HL-60 (cell line): ENCODE data around the gene CD99.

Experiments
- POLR2AphosphoS5 ChIP-seq: IDR thresholded peaks from 2 replicates; pipeline ENCODE4 v1.6.1; 2012; ENCODE audit warnings: low read depth
- SPI1 ChIP-seq: IDR thresholded peaks from 2 replicates; pipeline ENCODE4 v1.6.1; 2012; ENCODE audit warnings: low read depth, mild to moderate bottlenecking, borderline replicate concordance
- TF ChIP-seq, protein P1 (sequence below): IDR thresholded peaks from one replicate; pipeline ENCODE4 v1.5.1; 2011; ENCODE audit warnings: low read length, control low read depth, inconsistent platforms; ENCODE audit not compliant: insufficient read depth
- TF ChIP-seq, protein P2 (sequence below): IDR thresholded peaks from 2 replicates; pipeline ENCODE4 v1.6.1; 2012; ENCODE audit warnings: low read depth; ENCODE audit not compliant: insufficient replicate concordance

DNA sequence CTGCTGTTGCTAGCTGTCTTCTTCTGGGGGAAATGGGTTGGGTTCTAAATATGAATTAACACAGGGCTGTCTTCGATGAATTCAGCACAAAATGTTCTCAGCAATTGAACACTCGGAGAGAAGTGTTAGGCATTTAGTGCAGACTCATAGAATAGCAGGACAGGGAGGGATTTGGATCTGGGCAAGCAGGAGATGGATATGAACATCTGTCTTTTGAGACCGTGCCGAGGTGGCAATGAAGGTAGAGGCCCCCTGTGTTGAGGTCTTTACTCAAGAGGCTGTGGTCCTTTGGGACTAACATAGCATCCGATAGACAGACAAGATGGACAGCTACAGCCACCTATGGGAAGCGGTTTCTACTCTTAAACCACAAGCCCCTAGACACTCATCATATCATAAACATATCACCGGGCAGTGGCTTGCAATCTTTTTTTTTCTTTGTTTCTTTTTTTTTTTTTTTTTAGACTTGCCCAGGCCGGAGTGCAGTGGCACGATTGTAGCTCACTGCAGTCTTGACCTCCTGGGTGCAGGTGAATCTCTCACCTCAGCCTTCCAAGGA, 6.7 kb downstream of the CD99 start:
- no peak for TF ChIP-seq POLR2AphosphoS5
- TF ChIP-seq, protein P1, sequence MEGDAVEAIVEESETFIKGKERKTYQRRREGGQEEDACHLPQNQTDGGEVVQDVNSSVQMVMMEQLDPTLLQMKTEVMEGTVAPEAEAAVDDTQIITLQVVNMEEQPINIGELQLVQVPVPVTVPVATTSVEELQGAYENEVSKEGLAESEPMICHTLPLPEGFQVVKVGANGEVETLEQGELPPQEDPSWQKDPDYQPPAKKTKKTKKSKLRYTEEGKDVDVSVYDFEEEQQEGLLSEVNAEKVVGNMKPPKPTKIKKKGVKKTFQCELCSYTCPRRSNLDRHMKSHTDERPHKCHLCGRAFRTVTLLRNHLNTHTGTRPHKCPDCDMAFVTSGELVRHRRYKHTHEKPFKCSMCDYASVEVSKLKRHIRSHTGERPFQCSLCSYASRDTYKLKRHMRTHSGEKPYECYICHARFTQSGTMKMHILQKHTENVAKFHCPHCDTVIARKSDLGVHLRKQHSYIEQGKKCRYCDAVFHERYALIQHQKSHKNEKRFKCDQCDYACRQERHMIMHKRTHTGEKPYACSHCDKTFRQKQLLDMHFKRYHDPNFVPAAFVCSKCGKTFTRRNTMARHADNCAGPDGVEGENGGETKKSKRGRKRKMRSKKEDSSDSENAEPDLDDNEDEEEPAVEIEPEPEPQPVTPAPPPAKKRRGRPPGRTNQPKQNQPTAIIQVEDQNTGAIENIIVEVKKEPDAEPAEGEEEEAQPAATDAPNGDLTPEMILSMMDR: no peak
- no peak for TF ChIP-seq SPI1
- TF ChIP-seq, protein P2, sequence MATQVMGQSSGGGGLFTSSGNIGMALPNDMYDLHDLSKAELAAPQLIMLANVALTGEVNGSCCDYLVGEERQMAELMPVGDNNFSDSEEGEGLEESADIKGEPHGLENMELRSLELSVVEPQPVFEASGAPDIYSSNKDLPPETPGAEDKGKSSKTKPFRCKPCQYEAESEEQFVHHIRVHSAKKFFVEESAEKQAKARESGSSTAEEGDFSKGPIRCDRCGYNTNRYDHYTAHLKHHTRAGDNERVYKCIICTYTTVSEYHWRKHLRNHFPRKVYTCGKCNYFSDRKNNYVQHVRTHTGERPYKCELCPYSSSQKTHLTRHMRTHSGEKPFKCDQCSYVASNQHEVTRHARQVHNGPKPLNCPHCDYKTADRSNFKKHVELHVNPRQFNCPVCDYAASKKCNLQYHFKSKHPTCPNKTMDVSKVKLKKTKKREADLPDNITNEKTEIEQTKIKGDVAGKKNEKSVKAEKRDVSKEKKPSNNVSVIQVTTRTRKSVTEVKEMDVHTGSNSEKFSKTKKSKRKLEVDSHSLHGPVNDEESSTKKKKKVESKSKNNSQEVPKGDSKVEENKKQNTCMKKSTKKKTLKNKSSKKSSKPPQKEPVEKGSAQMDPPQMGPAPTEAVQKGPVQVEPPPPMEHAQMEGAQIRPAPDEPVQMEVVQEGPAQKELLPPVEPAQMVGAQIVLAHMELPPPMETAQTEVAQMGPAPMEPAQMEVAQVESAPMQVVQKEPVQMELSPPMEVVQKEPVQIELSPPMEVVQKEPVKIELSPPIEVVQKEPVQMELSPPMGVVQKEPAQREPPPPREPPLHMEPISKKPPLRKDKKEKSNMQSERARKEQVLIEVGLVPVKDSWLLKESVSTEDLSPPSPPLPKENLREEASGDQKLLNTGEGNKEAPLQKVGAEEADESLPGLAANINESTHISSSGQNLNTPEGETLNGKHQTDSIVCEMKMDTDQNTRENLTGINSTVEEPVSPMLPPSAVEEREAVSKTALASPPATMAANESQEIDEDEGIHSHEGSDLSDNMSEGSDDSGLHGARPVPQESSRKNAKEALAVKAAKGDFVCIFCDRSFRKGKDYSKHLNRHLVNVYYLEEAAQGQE: no peak
